Activated CD4-positive, CD25-positive, alpha-beta regulatory T cell treated with anti-CD3 and anti-CD28 coated beads, Interleukin-2, amount 50 U/mL, for 72 hours (primary cell): ENCODE data around the gene MLEC.

Source experiments
- DNase-seq: peaks from one replicate; pipeline ENCODE4 v3.0.0; 2021

MLEC gene

DNA sequence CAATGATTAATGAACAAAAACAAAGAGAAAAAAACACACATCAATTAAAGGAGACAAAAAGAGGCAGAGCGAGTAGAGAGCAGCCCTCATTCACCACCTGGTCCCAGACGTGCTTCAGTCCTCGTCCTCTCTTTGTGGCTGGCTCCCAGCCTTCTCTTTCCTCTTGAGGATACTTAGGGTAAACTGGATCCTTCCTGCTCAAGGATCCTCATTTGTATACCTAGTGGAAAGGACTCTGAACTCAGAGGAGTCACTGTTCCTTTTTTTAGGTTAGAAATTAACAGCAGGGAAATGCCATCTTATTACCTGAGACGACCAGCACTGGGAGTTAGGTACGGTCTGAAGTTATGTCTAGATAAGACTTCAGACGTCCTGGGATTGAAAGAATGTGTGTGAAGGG, 9.7 kb downstream of the MLEC start:
- no peak for DNase-seq

DNA sequence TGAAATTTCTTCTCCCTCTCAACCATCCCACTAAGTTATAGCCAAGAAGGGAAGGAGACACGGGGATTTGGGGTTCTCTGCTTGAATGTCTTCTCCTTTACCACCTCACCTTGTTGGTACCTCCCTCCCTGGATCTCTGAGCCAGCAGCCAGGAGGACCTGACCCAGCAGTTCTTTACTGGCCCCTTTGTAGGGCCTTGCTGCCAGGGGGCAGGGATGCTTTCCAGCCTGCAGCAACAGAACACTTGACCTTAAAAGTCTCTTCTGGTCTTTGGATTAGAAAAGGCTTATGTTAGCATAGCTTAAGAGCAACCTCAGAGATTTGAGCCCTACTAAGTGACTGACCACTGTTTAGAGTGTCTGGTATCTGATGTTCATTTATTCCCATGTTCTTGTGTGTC, 10.4 kb downstream of the MLEC start:
- DNase-seq = no peak

DNA sequence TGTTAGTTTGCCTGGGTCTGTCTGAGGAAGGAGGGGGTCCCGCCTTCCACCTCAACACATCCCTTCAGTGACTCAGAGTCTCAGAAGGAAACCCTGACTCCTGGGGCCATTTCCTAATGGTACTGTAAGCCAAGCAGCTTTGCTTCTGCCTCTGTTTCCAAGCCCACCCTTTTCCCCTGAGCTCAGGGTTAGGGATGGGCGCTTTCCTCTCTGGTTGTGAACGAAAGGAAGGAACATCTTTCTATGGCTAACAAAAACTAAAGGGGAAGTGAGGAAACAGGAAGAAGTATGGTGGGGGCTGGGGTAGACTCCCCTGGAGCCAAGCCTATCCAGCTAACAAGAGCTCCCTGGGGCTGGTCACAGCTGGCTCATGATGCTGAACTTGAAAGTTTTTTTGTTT, 11.7 kb downstream of the MLEC start:
- DNase-seq = no peak

- DNase-seq = no peak
Measured at GRCh38 chr12:120699553-120699952, 12.6 kb downstream of the MLEC start.

DNA sequence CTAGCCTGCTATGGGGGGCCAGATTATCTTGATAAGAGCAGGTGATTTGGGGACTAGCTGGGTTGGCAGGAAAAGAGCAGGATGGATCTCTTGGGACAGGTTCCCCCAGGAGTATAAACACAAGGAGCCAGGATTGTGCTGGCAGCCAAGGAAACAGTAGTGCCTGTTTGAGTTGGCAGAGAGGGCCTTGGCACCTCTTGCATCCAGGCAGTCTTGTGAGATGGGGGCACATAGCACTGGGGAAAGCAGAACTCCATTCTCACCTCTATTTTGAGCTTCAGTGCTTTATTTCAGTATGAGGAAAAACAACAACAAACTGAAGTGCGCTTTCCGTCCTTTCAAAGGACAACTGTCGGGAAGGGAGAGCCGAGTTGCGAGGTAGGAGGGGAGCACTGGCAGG, 13.9 kb downstream of the MLEC start:
- no peak for DNase-seq

GRCh38 chr12:120702637-120703036, 15.7 kb downstream of the MLEC start:
- DNase-seq = no peak

- no peak for DNase-seq
Measured at GRCh38 chr12:120703311-120703942, 16.5 kb downstream of the MLEC start.

DNA sequence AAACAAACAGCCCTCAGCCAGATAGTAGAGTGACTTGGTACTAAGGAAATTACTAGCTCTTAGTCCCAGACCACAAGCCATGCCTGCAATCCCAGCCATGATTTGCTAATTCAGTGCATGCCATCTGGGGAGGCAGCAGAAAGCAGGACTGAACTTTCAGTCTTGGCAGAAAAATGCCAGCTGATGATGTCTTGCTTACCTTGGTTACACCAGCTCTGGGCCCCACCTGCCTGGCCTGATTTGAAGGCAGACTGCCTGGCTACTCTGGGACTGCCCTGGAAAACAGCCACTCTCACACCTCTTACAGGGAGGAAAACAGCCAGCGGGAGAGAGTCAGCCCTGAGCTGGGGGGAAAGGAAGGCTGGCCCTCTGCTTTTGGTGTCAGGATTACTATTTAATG, 18.7 kb downstream of the MLEC start:
- no peak for DNase-seq

DNA sequence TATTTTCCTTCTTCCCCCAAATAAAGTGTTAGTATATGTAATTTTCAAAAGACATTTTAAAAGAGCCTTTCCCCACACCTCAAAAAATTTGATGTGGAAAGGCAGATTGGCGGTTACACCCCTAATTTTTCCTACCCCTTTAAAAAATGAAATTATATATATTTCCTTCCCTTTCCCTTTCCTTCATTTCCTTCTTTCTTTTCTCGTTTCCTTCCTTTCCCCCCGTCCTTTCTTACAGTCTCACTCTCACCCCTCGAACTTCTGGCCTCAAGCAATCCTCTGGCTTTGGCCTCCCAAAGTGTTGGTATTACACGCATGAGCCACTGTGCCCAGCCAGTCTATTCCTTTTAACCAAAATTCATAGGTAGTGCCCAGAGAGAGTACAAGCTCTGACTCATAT, 19.1 kb downstream of the MLEC start:
- no peak for DNase-seq

DNA sequence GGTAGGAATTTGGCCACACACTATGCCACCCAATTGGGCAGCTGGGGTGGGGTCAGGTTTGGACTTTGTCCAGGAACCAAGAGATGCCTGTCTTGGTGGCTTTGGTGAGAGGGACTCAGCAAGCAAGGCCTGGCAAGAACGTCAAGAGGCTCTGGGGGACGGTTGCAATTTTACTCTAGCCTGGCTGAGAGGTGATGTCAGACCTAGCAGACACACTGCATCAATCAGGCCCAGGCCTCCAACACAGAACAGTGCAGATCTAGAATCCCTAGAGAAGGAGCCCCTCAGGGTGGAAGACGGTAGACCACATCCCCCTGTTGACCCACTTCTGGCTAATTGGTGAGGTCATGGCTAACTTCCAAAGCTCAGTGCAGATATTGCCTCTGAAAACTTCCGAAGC, 21.7 kb downstream of the MLEC start:
- no peak for DNase-seq

GRCh38 chr12:120710031-120710804, 23.3 kb downstream of the MLEC start, which contains the start of gene UNC119B:
Gene UNC119B, plus strand, starts transcription at chr12:120710458. Its CDS starts 17 bp downstream, at chr12:120710475.
- peak; percentile 78 for DNase-seq

- DNase-seq = peak; percentile 49
Measured at GRCh38 chr12:120710805-120711296, 23.9 kb downstream of the MLEC start.

DNA sequence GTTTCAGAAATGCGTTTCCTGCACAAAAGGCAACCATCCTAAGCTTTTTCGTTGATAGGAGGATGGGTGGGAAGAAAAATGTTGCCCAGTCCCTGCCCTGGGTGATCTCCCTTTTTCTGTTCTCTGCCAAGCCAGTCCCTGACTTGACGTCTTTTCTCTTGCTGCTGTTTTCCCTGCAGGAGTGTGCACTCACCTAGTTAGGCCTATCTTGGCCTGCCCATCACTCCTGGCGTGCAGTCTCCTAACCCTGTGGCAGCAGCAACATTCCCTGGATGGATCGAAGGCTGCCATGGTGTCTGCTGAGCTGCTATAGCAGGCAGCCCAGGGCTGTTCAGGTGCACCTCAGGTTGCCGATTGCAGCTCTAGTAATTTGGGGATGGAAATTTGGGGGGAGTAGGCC, 24.5 kb downstream of the MLEC start:
- no peak for DNase-seq

GRCh38 chr12:120712610-120713009, 25.7 kb downstream of the MLEC start:
- no peak for DNase-seq

DNA sequence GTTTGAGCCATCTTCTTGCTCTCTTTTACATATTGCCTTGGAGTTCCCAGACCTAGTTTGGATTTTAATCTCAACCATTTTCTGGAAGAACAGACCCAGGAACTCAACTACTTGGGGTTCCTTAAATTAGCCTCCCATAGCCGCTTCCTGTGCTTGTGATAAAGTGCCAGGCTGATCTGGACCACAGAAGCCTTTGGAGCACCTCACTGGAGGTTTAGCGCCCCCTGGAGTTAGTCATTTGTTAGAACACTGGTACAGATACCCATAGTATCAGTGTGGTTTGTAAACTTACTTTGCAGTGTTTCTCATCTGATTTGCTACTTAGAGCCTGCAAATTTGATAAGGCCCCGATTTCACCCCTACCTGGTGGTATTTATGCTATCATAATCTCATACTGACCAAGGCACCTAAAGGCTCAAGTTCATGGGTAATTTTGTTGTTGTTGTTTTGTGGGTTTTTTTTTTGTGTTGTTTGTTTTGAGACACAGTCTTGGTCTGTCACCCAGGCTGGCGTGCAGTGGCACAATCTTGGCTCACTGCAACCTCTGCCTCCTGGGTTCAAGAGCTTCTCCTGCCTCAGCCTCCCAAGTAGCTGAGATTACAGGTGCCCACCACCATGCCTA, 27.0 kb downstream of the MLEC start:
- DNase-seq = peak; percentile 66

GRCh38 chr12:120718055-120718454, 31.1 kb downstream of the MLEC start:
- no peak for DNase-seq

DNA sequence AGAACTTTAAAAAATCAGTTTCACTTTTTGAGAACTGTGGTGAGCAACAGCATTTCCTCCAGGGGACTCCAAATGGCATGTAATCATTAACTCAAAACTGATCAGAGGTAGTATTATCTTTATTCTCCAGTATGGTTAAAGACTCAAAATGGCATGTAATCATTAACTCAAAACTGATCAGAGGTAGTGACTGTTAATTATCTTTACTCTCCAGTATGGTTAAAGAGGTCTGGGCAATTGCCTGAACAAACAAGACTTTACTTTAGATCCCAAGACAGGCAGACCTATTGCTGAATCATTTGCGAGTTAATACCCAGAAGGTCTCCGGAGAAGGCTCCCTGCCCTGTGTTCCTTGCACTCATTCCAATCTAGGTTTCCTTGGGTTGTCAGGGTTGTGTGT, 32.1 kb downstream of the MLEC start:
- DNase-seq = no peak

DNA sequence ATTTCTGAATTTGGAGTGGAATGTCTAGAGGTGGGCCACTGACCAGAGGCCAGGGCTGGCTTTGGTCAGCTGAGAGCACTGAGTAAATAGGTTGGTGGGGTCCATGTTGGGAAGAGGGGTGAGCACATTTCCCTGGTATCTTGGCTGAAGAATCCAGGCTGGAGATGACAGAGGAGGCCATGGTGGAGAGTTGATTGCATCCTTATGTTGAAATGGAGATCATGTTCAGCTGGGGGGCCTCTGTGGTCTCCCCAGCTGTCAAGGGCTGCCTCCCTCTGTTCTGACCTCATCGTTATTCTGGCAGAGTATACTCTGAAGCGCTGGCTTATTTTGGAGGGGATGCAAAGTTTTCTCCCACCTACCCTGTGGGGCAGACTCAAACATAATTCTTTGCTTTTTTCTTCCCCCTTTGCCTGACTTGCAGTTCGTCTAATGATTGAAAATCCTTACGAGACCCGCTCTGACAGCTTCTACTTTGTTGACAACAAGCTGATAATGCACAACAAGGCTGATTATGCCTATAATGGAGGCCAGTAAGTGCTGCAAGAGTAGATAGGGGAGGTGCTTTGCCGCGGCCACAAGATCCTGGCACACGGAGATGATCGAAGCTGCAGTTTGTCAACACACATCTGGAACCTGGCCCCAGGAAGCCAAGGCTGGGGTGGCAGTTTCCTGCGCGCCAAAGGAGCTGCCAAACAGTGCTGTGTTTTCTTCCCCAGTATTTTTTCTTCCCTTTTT, 32.7 kb downstream of the MLEC start:
- DNase-seq = no peak

DNA sequence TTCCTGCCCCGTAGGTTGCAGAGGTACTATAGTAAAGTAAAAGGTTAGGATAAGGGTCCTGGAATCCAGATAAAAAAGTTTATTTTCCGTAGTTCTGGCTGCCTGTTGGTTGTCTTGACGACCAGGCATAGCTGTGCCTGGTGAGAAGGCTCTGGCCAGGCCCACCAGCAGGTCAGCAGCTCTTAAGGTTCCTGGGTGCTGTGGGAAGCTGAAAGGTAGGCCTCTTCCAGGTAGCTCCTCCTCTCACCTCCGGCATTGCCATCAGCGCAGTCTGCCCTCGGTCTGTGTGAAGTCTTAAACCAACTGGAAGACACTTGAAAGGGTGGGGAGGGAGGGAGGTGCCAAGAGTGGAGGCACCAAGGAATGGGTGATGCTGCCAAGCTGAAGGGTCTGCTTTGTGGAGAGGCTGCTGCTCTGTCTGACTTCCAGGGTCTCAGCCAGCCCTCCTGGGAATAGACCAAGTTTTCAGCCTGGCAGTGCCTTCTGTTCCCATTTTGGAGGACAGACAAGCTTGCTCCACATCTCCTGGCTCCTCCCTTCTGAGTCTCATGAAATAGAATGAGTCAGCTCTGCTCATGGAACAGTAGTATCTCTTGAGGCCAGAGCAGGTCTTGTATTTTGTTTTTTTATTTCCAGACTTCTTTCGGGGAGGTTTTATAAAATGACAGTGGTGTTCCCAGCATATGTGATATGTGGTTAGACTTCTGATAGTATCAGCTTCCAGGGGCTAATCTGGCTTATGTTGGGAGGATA, 33.5 kb downstream of the MLEC start:
- no peak for DNase-seq

DNA sequence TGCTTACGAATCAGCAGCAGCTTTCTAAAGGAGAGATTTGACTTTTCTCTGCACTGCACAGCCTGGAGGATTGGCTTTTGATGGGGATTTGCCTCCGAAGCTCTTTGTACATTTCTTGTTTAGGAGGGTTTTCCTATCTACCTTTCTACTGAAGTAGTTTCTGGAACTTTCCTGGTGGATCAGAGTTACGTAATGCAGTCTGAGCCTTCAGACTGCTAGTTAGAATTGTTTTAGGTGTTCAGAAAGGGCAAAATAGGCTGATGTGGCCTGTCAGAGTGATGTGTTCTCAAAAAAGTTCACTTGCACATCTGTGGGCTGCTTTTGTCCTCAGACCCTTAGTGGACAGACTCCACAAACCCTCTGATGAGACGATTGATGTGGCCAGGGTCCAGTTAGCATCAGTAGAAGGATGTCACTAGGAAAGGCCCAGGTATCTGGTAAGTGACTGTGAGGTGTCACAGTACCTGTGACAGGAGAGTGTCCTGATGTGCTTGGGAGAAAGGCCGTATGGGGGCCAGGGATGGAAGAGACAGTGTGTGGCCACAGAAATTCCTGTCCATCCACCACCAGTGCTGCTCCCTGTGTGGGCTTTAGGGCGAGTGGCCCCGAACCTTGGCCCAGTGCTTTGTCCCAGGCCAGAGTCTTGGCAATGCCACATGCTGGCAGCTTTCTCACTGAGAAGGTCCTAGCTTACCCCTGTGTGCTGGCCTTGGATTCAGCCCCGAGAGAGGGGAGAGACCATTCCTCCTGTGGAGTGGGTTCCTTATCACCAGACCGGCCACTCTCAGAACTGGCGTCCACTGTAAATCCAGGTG, 34.2 kb downstream of the MLEC start:
- DNase-seq = no peak

GRCh38 chr12:120721866-120722265, 34.9 kb downstream of the MLEC start:
- DNase-seq = no peak

- DNase-seq = no peak
Measured at GRCh38 chr12:120722784-120723183, 35.8 kb downstream of the MLEC start.
